HG03521 (cell line): Measurements from ENCODE around the gene SYNC.
"Not testable (repeated sequence)": the region's sequence is repeated elsewhere in the genome, so short reads cannot be mapped to it uniquely, and the experiment has no call there.

Experiments used
- ATAC-seq: cut with Tn5 transposase; IDR thresholded peaks from one replicate; pipeline ENCODE4 v1.9.1; 2021; ENCODE audit warnings: mild to moderate bottlenecking, moderate library complexity; ENCODE audit not compliant: unreplicated experiment

SYNC gene

GRCh38 chr1:32647308-32648134 lies 55.0 kb downstream of the SYNC start:
- ATAC-seq, result no peak

- no peak for ATAC-seq
Observed at GRCh38 chr1:32644426-32644825, 58.1 kb downstream of the SYNC start.

GRCh38 chr1:32642292-32642827 lies 60.2 kb downstream of the SYNC start:
- ATAC-seq, result not testable (repeated sequence)

- no peak for ATAC-seq
Observed at GRCh38 chr1:32639489-32640075, 63.0 kb downstream of the SYNC start.

- ATAC-seq, result no peak
Observed at GRCh38 chr1:32636914-32637645, 65.5 kb downstream of the SYNC start.

GRCh38 chr1:32635508-32636277 lies 66.9 kb downstream of the SYNC start:
- no peak for ATAC-seq

- ATAC-seq, result no peak
Observed at GRCh38 chr1:32632829-32633228, 69.7 kb downstream of the SYNC start.

- not testable (repeated sequence) for ATAC-seq
Observed at GRCh38 chr1:32630173-32630572, 72.4 kb downstream of the SYNC start.
